Renal cortex interstitium (tissue), 11 donors: ENCODE results near the gene VCX2. TPM values are rescaled to one million over a fixed set of nuclear protein-coding genes. Genes with fewer than 3 reads are reported as not detected.
"Not testable (repeated sequence)": the region's sequence is repeated elsewhere in the genome, so short reads cannot be mapped to it uniquely, and the experiment has no call there.

Experiments
- DNase-seq, 11 donors: peaks; one replicate each; pipeline ENCODE4 v3.0.0-alpha.2; 2013; ENCODE audit warnings: low read depth in 9 of 11, low spot score in 4 of 11; ENCODE audit errors: extremely low read depth in 1 of 11
- polyA plus RNA-seq, 3 donors: library from polyadenylated mRNA; unstranded; fragments of 120-200 nt; gene quantifications; one replicate each; pipeline ENCODE4 v1.2.1, GENCODE V29; 2013; ENCODE audit not compliant: insufficient read length in 3 of 3

Gene VCX2
- polyA plus RNA-seq, 3 donors = not detected

GRCh38 chrX:8126648-8127047 lies 44.4 kb downstream of the VCX2 start:
- no peak for DNase-seq

GRCh38 chrX:8126092-8126491 lies 45.0 kb downstream of the VCX2 start:
- DNase-seq = no peak

- no peak for DNase-seq
Observed at GRCh38 chrX:8125566-8125965, 45.5 kb downstream of the VCX2 start.

GRCh38 chrX:8122538-8122937 lies 48.5 kb downstream of the VCX2 start:
- DNase-seq = no peak

- DNase-seq = not testable (repeated sequence)
Observed at GRCh38 chrX:8121391-8121790, 49.7 kb downstream of the VCX2 start.

Other genes starting within 250 kb of the VCX2 start
- 10 to 100 TPM; 26.2 to 40.2 (median 27.7) TPM for gene PNPLA4, start 243.9 kb downstream of the VCX2 start, polyA plus RNA-seq